Uterus (tissue), 2 donors: ENCODE results near the gene MYOZ1.

ENCODE experiments used
- POLR2A ChIP-seq, 2 donors: fragments of 450-650 bp; IDR thresholded peaks; one replicate each; pipeline ENCODE4 v1.6.1; 2016; ENCODE audit warnings: antibody characterized with exemption in 2 of 2, mild to moderate bottlenecking in 1 of 2, moderate library complexity in 1 of 2
- TF ChIP-seq, protein P1 (sequence below), 4 experiments: fragments of 200-600 bp in 2 of 4; fragments of 450-650 bp in 2 of 4; sonication (generic) in 2 of 4; IDR thresholded peaks; one replicate each; pipeline ENCODE4 v1.5.1; 2016 to 2019; ENCODE audit warnings: antibody characterized with exemption in 4 of 4, mild to moderate bottlenecking in 2 of 4, moderate library complexity in 1 of 4

DNA sequence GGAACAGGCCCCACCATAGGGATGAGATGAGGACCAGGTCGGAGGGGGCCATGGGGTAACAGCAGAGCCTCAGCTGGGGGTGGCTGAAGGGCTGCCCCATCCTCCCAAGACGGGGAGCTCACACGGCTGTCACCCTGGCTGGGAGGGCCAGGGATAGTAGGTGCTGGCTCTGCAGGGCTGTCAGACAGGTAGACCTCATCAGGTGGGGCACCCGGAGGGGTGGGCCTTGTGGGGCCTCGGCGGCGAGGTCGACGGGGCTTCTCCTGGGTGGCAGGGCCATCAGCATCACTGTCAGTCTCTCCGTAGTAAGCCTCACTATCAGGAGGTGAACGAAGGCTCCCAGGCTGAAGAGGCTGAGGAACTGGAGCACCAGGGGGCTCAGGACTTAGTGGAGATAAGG lies 11.9 kb upstream of the MYOZ1 start:
- TF ChIP-seq, protein P1, sequence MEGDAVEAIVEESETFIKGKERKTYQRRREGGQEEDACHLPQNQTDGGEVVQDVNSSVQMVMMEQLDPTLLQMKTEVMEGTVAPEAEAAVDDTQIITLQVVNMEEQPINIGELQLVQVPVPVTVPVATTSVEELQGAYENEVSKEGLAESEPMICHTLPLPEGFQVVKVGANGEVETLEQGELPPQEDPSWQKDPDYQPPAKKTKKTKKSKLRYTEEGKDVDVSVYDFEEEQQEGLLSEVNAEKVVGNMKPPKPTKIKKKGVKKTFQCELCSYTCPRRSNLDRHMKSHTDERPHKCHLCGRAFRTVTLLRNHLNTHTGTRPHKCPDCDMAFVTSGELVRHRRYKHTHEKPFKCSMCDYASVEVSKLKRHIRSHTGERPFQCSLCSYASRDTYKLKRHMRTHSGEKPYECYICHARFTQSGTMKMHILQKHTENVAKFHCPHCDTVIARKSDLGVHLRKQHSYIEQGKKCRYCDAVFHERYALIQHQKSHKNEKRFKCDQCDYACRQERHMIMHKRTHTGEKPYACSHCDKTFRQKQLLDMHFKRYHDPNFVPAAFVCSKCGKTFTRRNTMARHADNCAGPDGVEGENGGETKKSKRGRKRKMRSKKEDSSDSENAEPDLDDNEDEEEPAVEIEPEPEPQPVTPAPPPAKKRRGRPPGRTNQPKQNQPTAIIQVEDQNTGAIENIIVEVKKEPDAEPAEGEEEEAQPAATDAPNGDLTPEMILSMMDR (IDR thresholded peaks at IDR 0.05), result no peak
- TF ChIP-seq POLR2A (IDR thresholded peaks at IDR 0.05), result no peak
